H4 (cell line): ENCODE results near the gene SPINK8. TPM values are rescaled to one million over a fixed set of nuclear protein-coding genes. Genes with fewer than 3 reads are reported as not detected.
"Not testable (repeated sequence)": the region's sequence is repeated elsewhere in the genome, so short reads cannot be mapped to it uniquely, and the experiment has no call there.

Experiments
- DNase-seq: peaks from one replicate; pipeline ENCODE4 v3.0.0-alpha.2; 2015; ENCODE audit warnings: low spot score
- total RNA-seq: library from RNA; depleted of rRNA; stranded (reverse); fragments of >200 nt; shearing (Covaris generic); gene quantifications from 2 replicates; pipeline ENCODE4 v1.2.3, GENCODE V29; 2014; rRNA removed

SPINK8 gene
- total RNA-seq: not detected in 2 replicates

DNA sequence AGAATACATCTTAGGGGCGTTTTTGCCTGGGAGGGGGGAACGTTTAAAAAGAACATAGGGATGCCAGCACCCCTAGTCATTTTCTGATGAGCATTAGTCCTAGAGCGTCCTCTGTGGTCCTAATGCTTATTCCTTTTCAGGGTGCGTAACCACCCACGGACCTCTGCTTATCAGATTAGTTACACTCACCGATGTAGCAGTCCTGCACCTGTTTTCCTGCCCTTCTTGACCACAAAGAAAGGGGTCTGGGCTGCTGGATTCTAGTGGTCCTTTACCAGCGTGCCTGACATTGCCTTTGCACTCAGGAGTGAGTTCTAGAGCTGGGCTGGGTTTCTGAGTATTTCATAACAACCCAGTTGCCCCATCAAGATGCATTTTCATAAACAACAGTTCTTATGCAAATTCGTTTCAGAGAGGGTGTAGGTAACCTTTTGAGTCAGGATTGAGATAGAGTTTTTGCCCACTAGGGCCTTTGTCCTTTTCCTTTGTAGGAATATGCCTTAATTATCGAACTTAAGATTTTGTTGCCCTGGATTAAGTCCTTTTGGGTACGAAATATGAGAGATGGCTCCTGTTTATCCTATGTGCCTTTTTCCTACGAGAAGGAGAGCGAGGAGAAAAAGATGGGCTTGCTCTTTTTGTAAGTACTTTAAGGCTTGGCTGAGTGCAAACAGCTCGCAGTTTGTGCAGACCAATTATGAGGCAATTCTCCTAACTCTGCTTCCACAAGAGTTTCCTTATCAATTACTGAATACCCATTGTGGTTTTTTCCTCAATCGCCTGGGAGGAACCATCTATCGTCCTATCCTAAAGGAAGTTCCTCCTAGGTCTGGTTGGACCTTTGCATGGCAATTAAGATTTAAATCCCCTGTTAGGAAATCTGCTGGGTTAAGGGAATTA is at the start of gene SPINK8:
SPINK8 (minus strand) TSS at position 316 of the 900 bp plus-strand sequence. CDS start 5,320 bp downstream, outside the sequence.
- not testable (repeated sequence) for DNase-seq

DNA sequence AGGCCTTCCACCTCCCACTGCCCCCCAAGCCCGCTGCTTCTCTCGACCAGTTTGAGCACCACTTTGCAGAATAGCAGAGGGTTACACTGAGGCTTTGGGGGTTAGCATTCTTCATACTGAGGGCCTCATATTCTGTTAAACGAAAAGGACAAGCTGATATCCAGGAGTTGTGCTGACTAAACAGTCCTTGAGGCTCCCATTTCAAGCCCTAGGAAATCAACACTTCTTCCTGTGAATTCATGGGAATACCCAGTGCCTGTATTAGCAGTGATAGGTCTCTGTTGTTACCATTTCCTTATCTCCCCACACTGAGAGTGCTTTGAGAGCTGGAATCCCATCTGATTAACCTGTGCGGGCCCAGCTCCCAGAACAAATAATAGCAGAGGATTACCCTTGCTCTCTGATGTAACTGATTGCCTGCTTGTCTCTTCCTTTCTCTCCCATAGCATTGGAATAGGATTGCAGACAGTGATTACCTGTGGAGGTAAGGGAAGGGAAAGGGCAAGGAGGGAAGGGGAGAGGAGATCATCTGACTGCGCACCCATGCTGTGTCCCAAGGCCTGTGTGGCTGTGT is 39.5 kb upstream of the SPINK8 start:
- DNase-seq: no peak

DNA sequence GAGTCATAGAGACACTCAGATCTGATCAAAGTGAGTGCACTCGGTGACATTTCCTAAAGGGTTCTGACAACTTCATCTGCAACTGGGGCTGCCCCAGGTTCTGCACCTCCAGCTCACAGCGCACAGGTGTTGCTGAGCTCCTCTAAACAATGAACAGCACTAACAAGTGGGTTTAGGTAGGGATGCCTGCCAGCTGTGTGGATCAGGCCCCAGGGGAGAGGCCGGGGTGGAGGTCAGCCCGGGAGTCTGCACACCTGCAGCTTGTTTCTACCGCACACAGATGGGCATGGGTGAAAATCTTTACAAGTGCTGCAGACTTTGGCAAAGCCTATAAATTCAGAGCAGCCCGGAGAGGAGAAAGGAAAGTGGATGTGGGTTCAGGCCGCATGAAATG is 38.9 kb upstream of the SPINK8 start:
- no peak for DNase-seq

DNA sequence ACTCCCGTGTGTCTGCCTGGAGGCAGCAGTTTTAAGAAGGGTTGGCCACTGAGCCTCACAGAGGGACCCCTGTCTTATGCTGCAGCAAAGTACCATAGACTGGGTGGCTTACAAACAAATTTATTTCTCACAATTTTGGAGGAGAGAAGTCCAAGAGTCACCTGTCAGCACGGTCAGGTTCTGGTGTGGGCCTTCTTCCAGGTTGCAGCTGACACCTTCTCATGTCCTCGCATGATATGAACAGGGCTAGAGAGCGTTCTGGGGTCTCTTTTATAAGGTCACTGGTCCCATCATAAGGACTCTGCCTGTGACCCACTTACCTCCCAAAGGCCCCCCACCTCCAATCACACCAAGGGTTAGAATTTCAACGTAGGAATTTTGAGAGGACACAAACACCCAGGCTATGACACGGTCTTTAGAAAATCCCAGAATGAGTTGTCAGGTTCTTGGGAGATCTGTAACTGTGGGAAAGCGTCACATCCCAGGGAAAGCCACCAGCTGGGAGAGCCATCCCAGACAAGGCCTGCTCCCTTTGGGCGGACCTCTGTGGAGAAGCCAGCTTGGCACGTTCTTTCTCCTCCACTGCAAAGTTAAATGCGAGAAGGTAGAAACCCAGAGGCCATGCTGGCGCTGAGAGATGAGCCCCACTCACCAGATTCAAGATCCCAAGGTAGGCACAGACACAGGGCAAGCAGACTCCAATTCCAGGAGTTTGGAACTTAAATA is 38.4 kb upstream of the SPINK8 start, which contains the start of gene FBXW12:
FBXW12 (plus strand) TSS at position 569 of the 726 bp plus-strand sequence. CDS start 549 bp downstream, outside the sequence.
- no peak for DNase-seq

DNA sequence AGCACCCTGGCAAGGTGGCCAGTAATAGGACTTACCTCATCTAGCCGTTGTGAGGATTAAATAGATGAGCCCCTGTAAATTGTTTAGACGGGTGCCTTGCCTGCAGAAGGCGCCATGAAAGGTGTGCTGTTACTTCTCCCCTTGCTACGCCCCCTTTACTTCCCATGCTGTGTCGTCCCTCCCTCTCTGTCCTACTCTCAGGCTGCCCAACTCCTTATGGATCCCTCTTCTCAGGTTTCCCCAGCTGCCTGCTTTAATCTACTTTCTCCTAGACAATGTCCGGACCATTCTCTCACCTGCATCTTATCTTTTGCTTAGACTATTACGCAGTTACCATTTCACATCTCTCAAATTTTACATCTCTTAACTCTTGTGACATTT is 36.9 kb upstream of the SPINK8 start:
- no peak for DNase-seq

DNA sequence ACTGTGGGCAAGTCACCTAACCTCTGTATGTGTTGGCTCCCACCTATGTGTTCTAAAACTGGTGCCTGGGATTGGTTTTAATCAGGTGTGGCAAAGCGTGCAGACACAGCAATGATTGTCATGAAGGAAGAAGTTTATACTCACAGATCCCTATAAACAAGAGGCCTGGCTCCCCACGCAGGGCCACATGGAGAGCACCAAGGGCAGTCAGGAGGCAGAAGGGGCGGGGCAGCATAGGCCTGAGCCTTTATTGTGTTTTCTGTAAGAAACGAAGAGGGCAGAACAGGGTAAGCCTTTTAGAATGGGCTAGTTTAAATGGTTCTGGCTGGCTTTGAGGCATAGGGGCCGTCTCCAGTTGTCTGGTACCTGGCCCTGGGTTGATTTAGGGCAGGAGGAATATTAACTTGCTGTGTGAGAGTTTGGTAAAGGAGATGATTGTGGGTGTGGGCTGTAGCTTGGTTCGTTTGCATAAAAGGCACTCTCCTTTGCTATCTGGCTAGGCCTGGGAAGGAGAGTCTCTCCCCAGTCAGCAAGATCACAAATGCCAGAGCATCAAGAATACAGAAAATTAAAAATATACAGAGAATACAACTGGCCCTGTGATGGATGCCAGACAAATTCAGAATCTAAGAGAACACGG is 36.4 kb upstream of the SPINK8 start:
- DNase-seq: no peak

DNA sequence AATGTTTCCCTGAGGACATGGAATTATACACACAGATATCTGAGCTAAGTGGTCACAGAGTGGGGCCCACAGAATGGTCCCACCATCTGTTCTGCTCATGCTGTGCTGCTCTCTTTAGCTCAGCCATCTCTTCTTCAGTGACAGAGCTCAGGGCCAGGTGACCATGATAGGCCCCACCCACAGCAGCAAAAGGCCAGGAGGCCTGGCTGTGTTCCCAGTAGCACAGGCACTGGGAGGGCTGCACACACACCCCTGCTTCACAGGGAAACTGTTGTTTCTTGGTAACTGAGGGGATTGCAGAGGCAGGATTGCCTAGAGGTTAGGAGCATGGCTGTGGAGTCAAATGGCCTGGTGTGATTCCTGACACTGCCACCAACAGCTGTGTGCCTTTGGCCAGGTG is 33.7 kb upstream of the SPINK8 start:
- DNase-seq: no peak

DNA sequence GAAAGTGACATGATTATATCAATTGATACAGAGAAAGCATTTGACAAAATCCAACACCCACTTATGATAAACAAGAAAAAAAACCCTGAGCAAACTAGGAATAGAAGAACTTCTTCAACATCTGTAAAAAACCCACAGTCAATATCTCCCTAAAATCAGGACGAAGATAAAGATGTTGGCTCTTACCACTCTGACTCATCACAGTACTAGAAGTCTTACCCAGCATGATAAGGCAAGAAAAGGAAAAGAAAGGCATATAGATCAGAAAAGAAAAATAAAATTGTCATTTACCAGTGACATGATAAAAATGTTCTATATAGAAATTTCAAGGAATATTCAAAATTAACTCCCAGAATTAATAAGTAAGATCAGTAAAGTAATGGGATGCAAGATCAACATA is 31.4 kb upstream of the SPINK8 start:
- no peak for DNase-seq

DNA sequence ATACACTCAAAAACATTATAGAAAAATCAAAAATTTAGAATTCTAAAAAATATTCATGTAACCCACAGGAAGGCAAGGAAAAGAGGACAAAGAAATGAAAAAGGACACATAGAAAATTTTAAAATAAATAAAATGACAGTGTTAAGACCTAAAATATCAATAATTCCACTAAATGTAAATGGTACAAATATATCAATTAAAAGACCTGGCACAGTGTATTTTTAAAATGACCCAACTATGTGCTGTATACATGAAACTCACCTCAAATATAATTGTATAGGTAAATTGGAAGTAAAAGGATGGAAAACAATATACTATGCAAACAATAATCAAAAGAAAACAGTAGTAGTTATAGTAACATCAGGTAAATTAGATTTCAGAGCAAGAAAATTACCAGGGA is 28.5 kb upstream of the SPINK8 start:
- DNase-seq: no peak

DNA sequence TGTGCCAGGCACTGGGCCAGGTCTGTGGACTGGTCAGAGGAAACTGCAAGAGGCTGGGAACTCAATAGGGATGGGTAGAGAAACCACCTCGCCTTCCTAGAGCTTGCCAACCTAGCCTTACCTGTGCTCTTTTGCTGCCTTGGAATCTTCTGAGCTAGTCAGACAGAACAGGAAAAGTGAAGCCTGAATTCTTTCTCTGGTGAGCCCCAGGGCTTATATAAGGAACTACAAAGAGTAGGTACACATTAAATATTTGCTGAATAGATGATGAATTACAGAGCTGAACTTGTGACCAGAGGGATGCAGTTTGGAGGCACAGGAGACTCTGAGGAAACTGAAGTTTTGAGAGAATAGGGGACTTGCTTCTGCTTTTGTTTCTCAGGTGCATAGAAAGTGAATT is 23.0 kb upstream of the SPINK8 start:
- DNase-seq: no peak

DNA sequence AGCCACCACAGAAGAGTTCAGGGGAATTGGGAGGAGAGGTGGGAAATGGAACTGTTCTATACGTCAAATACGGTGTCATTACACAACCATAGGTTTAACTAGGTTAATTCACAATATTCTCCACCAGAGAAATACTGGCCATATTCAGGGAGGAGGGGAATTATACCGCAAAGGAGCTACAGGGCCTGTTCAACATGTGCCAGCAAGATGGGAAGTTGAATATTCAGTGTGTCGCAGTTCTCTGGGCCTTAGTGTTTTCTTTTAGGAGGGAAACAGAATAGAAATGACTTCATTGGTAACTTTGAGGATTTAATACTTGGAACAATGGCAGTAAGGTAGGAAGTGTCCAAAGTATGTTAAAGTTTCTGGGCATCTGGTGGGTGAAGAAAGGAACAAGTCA is 20.5 kb upstream of the SPINK8 start:
- no peak for DNase-seq

DNA sequence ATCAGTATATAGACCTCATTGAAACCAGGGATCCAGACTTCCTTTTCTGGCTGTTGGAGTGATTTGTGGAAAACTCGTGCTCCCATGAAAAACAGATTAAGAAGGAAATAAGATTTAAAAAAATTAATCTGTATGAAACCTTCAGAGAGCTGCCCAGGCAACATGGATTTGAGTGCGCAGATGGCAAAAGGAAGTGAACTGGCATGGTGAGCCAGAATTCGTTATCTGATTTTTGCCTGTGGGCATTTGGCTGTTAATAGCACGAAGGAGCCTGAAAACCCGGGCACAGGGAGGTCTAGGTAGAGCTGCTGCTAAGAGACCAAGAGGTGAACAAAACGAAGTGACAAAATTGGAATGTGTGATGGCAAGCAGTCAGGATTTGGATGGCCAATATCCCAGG is 19.1 kb upstream of the SPINK8 start:
- no peak for DNase-seq

DNA sequence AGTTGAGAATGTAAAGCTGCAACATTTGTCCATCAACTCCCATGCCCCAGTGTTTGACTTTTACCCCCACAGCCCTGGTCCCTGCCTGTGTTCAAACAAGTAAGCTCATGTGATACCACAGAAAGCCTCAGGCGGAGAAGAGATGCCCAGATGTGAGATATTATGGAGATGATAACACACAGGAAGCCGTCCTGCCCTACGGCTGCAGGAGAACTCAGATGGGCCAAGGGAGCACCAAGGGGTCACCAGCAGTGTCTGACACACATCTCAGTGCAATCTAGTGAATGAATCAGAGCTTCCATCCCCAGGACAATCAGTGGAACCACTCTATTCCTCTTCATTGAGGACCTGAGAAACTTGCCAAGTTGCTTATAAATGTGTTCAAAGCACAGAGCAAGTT is 14.0 kb upstream of the SPINK8 start:
- no peak for DNase-seq

DNA sequence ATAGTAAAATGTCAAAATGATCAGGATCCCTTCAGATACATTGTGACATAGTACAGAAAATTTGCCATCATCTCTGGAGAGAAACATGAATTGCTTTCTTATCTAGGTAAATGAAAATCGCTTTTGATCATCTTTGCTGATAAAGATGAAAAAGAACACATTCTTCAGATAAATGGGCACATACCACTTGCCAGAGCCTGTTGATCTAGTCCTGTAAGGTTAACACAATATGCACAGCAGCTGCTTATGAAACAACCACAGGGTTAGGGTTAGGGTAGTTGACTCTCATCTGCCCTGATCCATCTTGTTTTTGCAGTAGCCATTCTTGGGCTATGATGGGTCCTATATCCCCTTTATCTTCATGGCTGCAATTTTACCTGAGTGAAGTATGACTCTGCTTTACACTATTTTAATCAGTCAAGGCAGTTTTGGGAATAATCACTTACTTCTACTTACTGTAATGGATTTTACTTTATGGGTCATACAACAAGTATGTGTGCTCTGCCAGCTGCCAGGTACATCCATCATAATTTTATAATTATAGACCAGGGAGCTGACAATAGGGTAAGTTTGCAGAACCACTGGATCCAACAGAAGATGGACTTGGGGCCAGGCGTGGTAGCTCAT is 12.6 kb upstream of the SPINK8 start:
- DNase-seq: no peak

DNA sequence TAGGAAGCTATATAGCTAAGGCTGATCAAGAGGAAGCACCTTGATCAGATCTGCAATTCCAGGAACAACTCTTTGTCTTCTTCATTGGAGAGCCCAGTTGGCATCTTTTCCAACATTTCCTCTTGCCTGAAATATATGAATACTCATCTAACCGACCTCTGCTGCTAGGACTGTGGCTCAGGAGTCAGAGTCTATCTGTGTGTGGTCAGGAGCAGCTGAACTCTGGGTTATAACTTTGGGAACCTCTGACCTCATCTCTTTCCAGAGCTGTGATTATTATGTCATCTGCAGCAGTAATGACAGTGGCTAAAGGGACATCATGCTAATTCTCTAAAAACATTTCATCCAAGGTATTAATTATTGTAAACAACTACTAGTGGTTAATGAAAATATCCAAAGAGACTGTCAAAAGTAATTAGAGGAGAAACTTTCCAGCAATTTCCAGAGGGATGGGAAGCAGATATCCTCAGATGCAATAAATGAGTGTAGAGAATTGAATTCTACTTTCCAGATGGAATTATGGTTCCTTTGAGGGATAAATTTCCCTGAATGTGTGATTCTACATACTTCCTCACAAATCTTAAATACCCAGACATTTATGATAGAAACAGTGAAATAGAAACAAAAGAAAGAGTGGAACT is 11.5 kb upstream of the SPINK8 start:
- DNase-seq: no peak

DNA sequence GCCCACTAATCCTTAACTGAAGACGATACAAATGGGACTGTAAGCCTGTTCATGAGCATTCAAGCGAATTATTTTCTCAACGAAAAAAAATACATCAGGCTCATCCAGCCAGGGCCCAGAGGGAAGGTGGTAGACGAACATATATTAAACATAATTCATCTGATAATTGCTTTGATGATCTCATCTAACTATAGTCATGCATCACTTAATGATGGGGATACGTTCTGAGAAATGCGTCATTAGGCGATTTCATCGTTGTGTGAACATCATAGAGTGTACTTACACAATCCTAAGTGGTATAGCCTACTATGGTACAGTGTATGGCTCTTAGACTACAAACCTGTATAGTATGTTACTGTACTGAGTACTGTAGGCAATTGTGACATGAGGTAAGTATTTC is 10.0 kb upstream of the SPINK8 start:
- no peak for DNase-seq

DNA sequence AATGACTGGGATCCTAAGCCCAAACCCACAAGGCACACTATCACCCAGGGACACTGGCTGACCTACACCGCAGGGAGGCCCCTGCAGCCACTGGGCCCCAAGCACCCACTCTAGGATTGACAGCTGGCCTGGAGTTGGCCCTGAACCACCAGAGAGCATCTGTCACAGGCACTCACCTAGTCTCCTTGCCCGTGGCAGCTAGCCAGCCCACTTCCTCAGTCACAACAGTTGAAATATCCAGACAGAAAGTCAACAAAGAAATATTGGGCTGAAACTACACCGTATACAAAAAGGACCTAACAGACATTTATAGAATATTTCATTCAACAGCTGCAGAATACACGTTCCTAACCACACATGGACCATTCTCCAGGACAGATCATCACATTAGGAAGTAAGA is 5.2 kb upstream of the SPINK8 start:
- DNase-seq: peak; percentile 10

DNA sequence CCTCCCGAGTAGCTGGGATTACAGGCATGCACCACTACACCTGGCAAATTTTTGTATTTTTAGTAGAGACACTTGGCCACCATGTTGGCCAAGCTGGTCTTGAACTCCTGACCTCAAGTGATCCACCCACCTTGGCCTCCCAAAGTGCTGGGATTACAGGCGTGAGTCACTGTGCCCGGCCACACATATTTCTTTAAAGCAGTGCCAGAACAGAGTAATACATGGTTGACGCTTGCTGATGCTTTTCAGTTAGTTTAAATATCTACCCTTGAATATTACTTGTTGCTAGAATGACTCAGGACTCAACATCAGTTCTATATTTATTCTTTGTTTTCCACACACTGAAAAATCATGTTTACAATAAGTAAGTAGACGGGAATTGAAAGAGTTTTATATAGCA is 4.1 kb upstream of the SPINK8 start:
- peak; percentile 19 for DNase-seq

DNA sequence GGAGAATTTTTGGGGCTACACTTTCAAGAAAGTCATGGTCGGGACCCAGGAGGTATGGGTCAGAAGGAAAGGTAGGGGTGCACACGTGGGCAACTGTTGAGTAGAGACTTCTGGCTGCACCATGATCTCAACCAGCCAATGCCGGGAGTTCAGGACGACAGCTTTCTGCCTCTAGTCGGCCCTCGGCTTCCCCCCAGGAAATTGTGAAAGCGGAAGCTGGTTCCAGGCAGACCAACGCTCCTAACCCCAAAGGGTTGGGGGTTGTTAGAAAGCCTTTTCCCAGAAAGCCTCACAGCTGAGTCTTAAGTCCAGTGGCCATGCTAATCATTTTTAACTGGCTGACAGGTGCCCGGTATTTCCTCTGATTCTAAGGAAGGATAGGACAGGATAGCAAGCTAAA is 1.8 kb upstream of the SPINK8 start:
- not testable (repeated sequence) for DNase-seq

DNA sequence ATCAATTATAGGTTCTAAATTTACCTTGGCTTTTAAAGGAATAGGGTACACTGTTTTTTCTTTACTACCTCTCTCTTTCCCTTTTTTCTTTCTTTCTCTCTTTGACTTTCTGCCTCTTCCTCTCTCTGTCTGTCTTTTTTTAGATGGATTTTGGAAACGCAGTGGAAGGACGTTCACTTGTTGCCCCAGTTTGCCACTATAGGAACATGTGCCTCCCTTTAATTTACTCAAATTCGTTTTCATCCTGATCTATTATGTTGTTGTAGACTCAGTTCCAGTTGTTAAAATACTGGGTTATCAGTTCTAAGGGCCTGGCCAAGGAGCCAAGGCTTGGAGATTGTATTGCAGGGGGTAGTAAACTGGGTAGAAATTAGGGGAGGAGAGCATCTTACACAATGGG is 1.1 kb upstream of the SPINK8 start:
- DNase-seq: no peak
